IMR-90 (cell line): ENCODE data around the gene ABR.

ENCODE experiments used
- CEBPB ChIP-seq: IDR thresholded peaks from 2 replicates; pipeline ENCODE4 v1.6.1; 2012; ENCODE audit warnings: low read depth, low read length, improper control_type of control experiment
- CHD1 ChIP-seq: IDR thresholded peaks from 2 replicates; pipeline ENCODE4 v1.6.1; 2012; ENCODE audit warnings: low read depth, low read length, improper control_type of control experiment
- CTCF ChIP-seq: conservative IDR thresholded peaks from 2 replicates; pipeline ENCODE4 v1.5.1; 2012; ENCODE audit warnings: mild to moderate bottlenecking, low read depth, low read length, improper control_type of control experiment
- MAFK ChIP-seq: IDR thresholded peaks from 2 replicates; pipeline ENCODE4 v1.6.1; 2012; ENCODE audit warnings: low read depth, low read length, improper control_type of control experiment
- POLR2A ChIP-seq: IDR thresholded peaks from 2 replicates; pipeline ENCODE4 v1.6.1; 2012; ENCODE audit warnings: mild to moderate bottlenecking, low read depth, low read length
- RAD21 ChIP-seq: IDR thresholded peaks from 2 replicates; pipeline ENCODE4 v1.6.1; 2012; ENCODE audit warnings: low read length, improper control_type of control experiment
- RCOR1 ChIP-seq: IDR thresholded peaks from 2 replicates; pipeline ENCODE4 v1.6.1; 2012; ENCODE audit warnings: mild to moderate bottlenecking, low read length, improper control_type of control experiment; ENCODE audit not compliant: insufficient replicate concordance
- RFX5 ChIP-seq: IDR thresholded peaks from 2 replicates; pipeline ENCODE4 v1.8.0; 2012; ENCODE audit warnings: low read depth, mild to moderate bottlenecking, low read length, moderate library complexity
- SMC3 ChIP-seq: fragments of 150-350 bp; IDR thresholded peaks from 2 replicates; pipeline ENCODE4 v1.6.1; 2016; ENCODE audit warnings: low read depth, mild to moderate bottlenecking, antibody characterized with exemption, low read length, moderate library complexity
- USF2 ChIP-seq: fragments of 150-350 bp; IDR thresholded peaks from 2 replicates; pipeline ENCODE4 v1.6.1; 2017; ENCODE audit warnings: mild to moderate bottlenecking, antibody characterized with exemption, low read length, low read depth

GRCh38 chr17:1179818-1180742 is at the start of gene ABR:
- TF ChIP-seq MAFK (no peak), CTCF (no peak), RCOR1 (no peak), POLR2A (peak; percentile 46; the same call in 1 of the 2 replicates), CHD1 (no peak), RAD21 (no peak), CEBPB (no peak), USF2 (no peak), SMC3 (no peak), RFX5 (no peak)
